Upper lobe of left lung (tissue), 6 donors: ENCODE results near the gene SCN5A. TPM values are rescaled to one million over a fixed set of nuclear protein-coding genes. Genes with fewer than 3 reads are reported as not detected.

Source experiments
- ATAC-seq, 2 donors: fragments of 200-7000 bp; cut with Tn5 transposase; one replicate each; pipeline ENCODE4 v1.9.1; 2022; ENCODE audit warnings: mild to moderate bottlenecking in 2 of 2, moderate library complexity in 2 of 2; ENCODE audit not compliant: low FRiP score in 2 of 2
- DNase-seq, 2 donors: peaks; one replicate each; pipeline ENCODE4 v3.0.0-alpha.2; 2019 to 2020
- H3K27ac ChIP-seq, 4 donors: fragments of 200-600 bp; sonication (generic); one replicate each; pipeline ENCODE4 v1.5.1; 2016 to 2019
- H3K27me3 ChIP-seq, 4 donors: fragments of 200-600 bp; sonication (generic); one replicate each; pipeline ENCODE4 v1.5.1; 2017 to 2019
- H3K36me3 ChIP-seq, 4 donors: fragments of 200-600 bp; sonication (generic); one replicate each; pipeline ENCODE4 v1.5.1; 2016 to 2019
- H3K4me1 ChIP-seq, 4 donors: fragments of 200-600 bp; sonication (generic); one replicate each; pipeline ENCODE4 v1.5.1; 2018 to 2019
- H3K4me3 ChIP-seq, 4 donors: fragments of 200-600 bp; sonication (generic); one replicate each; pipeline ENCODE4 v1.5.1; 2017 to 2019; ENCODE audit warnings: mild to moderate bottlenecking in 2 of 4, moderate library complexity in 1 of 4
- H3K9me3 ChIP-seq, 4 donors: fragments of 200-600 bp; sonication (generic); one replicate each; pipeline ENCODE4 v1.5.1; 2018 to 2019
- EP300 ChIP-seq, 4 donors: sonication (generic); formaldehyde crosslinking; IDR thresholded peaks; one replicate each; pipeline ENCODE4 v1.5.1; 2017; ENCODE audit warnings: antibody characterized with exemption in 4 of 4, control low read depth in 2 of 4
- POLR2A ChIP-seq, 4 donors: fragments of 450-650 bp; IDR thresholded peaks; one replicate each; pipeline ENCODE4 v1.5.1; 2016 to 2017; ENCODE audit warnings: antibody characterized with exemption in 4 of 4, mild to moderate bottlenecking in 2 of 4
- POLR2AphosphoS5 ChIP-seq, 2 donors: sonication (generic); formaldehyde crosslinking; IDR thresholded peaks; one replicate each; pipeline ENCODE4 v1.5.1; 2017; ENCODE audit warnings: antibody characterized with exemption in 2 of 2
- WGBS, 2 donors: methylation state at CpG; one replicate each; pipeline ENCODE4 v1.1.5; 2017 to 2018; 5-methylcytosine and 5-hydroxymethylcytosine counted together
- total RNA-seq, 6 donors: library from RNA; depleted of rRNA in 4 of 6; stranded (reverse); fragments of >200 nt in 4 of 6; gene quantifications; one replicate each; pipeline versions ENCODE4 v1.1.0 to v1.2.1, GENCODE V29; 2016 to 2021
- TF ChIP-seq, protein P1 (sequence below), 6 experiments: fragments of 450-650 bp in 4 of 6; fragments of 200-600 bp in 2 of 6; sonication (generic) in 2 of 6; IDR thresholded peaks; one replicate each; pipeline ENCODE4 v1.5.1; 2016 to 2019; ENCODE audit warnings: antibody characterized with exemption in 6 of 6
- donor health status: DM: no; HTN: no; CAD: no; lungs with moderate emphysema.
- donor health status: DM: no; HTN: yes; CAD: no; lungs with severe emphysema.

The SCN5A gene
- total RNA-seq, 6 donors from 2014 or later, result under 0.01 to 0.30 (median 0.10) TPM; not detected in 1

- H3K27ac ChIP-seq, result no peak overlapping the region
- H3K9me3 ChIP-seq, result no peaks in the 10 kb centered on the region
- 92 to 94% methylated on average over 8 of the region's 8 CpGs for WGBS, 2 donors
- H3K27me3 ChIP-seq, result no peaks in the 10 kb centered on the region
- TF ChIP-seq POLR2A (IDR thresholded peaks at IDR 0.05), result no peak
- TF ChIP-seq, protein P1, sequence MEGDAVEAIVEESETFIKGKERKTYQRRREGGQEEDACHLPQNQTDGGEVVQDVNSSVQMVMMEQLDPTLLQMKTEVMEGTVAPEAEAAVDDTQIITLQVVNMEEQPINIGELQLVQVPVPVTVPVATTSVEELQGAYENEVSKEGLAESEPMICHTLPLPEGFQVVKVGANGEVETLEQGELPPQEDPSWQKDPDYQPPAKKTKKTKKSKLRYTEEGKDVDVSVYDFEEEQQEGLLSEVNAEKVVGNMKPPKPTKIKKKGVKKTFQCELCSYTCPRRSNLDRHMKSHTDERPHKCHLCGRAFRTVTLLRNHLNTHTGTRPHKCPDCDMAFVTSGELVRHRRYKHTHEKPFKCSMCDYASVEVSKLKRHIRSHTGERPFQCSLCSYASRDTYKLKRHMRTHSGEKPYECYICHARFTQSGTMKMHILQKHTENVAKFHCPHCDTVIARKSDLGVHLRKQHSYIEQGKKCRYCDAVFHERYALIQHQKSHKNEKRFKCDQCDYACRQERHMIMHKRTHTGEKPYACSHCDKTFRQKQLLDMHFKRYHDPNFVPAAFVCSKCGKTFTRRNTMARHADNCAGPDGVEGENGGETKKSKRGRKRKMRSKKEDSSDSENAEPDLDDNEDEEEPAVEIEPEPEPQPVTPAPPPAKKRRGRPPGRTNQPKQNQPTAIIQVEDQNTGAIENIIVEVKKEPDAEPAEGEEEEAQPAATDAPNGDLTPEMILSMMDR (IDR thresholded peaks at IDR 0.05), result no peak
- TF ChIP-seq POLR2AphosphoS5 (IDR thresholded peaks at IDR 0.05), result no peak
- TF ChIP-seq EP300 (IDR thresholded peaks at IDR 0.05), result no peak
- no peaks in the 10 kb centered on the region for H3K4me1 ChIP-seq
- ATAC-seq (no peak), DNase-seq (peak in 1 of 2 donors; percentile 16)
- H3K4me3 ChIP-seq, result no peak overlapping the region
- no peaks in the 10 kb centered on the region for H3K36me3 ChIP-seq
Observed at GRCh38 chr3:38585791-38586420, 63.6 kb downstream of the SCN5A start.

GRCh38 chr3:38583688-38584087 is 65.8 kb downstream of the SCN5A start:
- Histone ChIP-seq H3K36me3 (no peaks in the 10 kb centered on the region), H3K4me3 (no peak overlapping the region), H3K9me3 (no peaks in the 10 kb centered on the region), H3K27me3 (no peaks in the 10 kb centered on the region), H3K4me1 (no peaks in the 10 kb centered on the region), H3K27ac (no peak overlapping the region)
- peak in 1 of 2 donors; percentile 6 for DNase-seq
- 76 to 78% methylated on average over 6 of the region's 6 CpGs for WGBS, 2 donors
- no peak for ATAC-seq
- TF ChIP-seq, protein P1 (IDR thresholded peaks at IDR 0.05), result no peak
- TF ChIP-seq EP300 (IDR thresholded peaks at IDR 0.05) (no peak), POLR2AphosphoS5 (IDR thresholded peaks at IDR 0.05) (no peak), POLR2A (IDR thresholded peaks at IDR 0.05) (no peak)

- H3K4me1 ChIP-seq, result no peaks in the 10 kb centered on the region
- WGBS, 2 donors, result 43% methylated on average over 8 of the region's 8 CpGs; no CpG with 5 or more reads in 1 of the 2 donors
- TF ChIP-seq, protein P1 (IDR thresholded peaks at IDR 0.05), result no peak
- TF ChIP-seq POLR2AphosphoS5 (IDR thresholded peaks at IDR 0.05), result no peak
- no peak for TF ChIP-seq POLR2A (IDR thresholded peaks at IDR 0.05)
- no peak for TF ChIP-seq EP300 (IDR thresholded peaks at IDR 0.05)
- no peaks in the 10 kb centered on the region for H3K36me3 ChIP-seq
- H3K9me3 ChIP-seq, result no peaks in the 10 kb centered on the region
- no peak overlapping the region for H3K4me3 ChIP-seq
- DNase-seq (peak; percentile 19 to 38), ATAC-seq (no peak)
- no peak overlapping the region for H3K27ac ChIP-seq
- no peaks in the 10 kb centered on the region for H3K27me3 ChIP-seq
Observed at GRCh38 chr3:38582941-38583645, 66.4 kb downstream of the SCN5A start.

DNA sequence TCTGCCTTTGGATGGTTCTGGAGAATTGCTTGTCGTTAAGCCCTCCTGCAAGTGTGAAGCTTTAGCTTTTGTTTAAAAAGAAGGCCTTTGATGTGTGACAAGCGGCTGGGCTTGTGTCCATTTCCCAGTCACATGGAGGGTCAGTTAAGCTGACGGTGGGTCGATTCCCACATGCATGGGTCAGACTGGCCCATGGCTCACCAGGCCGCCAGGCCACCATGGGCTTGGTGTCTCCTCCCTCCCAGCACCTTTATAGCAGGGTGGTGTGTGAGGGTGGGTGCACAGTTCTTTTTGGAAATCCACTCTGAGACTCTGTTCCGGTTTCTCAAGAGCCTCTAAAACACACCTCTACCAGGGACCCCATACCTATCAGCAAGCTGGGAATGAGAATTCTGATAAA is 67.2 kb downstream of the SCN5A start:
- no peaks in the 10 kb centered on the region for H3K36me3 ChIP-seq
- TF ChIP-seq POLR2A (IDR thresholded peaks at IDR 0.05), result no peak
- no peak for TF ChIP-seq POLR2AphosphoS5 (IDR thresholded peaks at IDR 0.05)
- TF ChIP-seq EP300 (IDR thresholded peaks at IDR 0.05), result no peak
- TF ChIP-seq, protein P1 (IDR thresholded peaks at IDR 0.05), result no peak
- H3K4me1 ChIP-seq, result no peaks in the 10 kb centered on the region
- ATAC-seq (no peak), DNase-seq (no peak)
- no peak overlapping the region for H3K27ac ChIP-seq
- H3K9me3 ChIP-seq, result no peaks in the 10 kb centered on the region
- no peak overlapping the region for H3K4me3 ChIP-seq
- WGBS, 2 donors, result 84 to 100% methylated on average over 1 to 6 of the region's 6 CpGs
- H3K27me3 ChIP-seq, result no peaks in the 10 kb centered on the region
